Measurements from ENCODE around the gene CD180. TPM values are rescaled to one million over a fixed set of nuclear protein-coding genes. Genes with fewer than 3 reads are reported as not detected.

CD180 gene
- total RNA-seq, 1 experiment from 2014 or later, result not detected

DNA sequence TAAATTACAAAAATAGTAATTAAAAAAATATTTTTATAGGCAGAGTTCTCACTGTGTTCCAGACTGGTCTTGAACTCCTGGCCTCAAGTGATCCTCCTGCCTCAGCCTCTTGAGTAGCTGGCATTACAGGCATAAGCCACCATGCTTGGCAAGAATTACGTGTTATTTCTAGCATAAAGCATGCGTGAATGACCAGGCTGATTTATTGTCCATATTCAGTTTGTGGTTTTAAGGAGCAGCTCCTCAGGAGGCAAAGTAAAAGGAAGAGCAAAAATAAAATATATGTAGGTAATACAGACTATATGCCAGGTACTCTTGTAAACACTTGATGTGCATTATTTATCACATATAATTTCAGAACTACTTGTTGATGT lies 7.1 kb upstream of the CD180 start:
- no peaks in the 10 kb centered on the region for H3K4me1 ChIP-seq
- H3K9me3 ChIP-seq, result peaks cover 5% of the 10 kb centered on the region; the same call in 1 of the 2 replicates
- no peak overlapping the region for H3K27ac Mint-ChIP-seq (ENCODE audit: unreplicated experiment)
- no peaks in the 10 kb centered on the region for H3K27me3 Mint-ChIP-seq (ENCODE audit: insufficient read depth, unreplicated experiment)
- intact Hi-C loops (cut with micrococcal nuclease; ENCODE audit: unreplicated experiment), result no loop called here
- ChIA-PET POLR2A (no interaction called here), CTCF (no interaction called here)
- peaks cover 12% of the 10 kb centered on the region for H3K9me3 Mint-ChIP-seq (ENCODE audit: unreplicated experiment)
- no peak overlapping the region for H3K4me3 ChIP-seq (ENCODE audit: low read depth, low read length)
- no peak for DNase-seq
- H3K4me3 Mint-ChIP-seq (ENCODE audit: unreplicated experiment), result no peak overlapping the region
- H3K36me3 ChIP-seq (ENCODE audit: control insufficient read depth, insufficient read depth, low read length), result no peaks in the 10 kb centered on the region
- no peak for TF ChIP-seq CTCF (IDR thresholded peaks at IDR 0.05; ENCODE audit: insufficient read depth in 1 of 2, low read depth in 1 of 2, low read length in 1 of 2, severe bottlenecking in 1 of 2, unreplicated experiment in 1 of 2)
- no TSS peak for BruUV-seq (replicated peaks)
- no peaks in the 10 kb centered on the region for H3K27me3 ChIP-seq (replicated peaks; ENCODE audit: control insufficient read depth, insufficient read depth, low read length)
- peaks cover 11% of the 10 kb centered on the region for H3K4me1 Mint-ChIP-seq (ENCODE audit: low read depth, unreplicated experiment)
- no peaks in the 10 kb centered on the region for H3K36me3 Mint-ChIP-seq (ENCODE audit: insufficient read depth, unreplicated experiment)

- Mint-ChIP-seq H3K27me3 (ENCODE audit: insufficient read depth, unreplicated experiment) (no peaks in the 10 kb centered on the region), H3K27ac (ENCODE audit: unreplicated experiment) (no peak overlapping the region), H3K9me3 (ENCODE audit: unreplicated experiment) (peaks cover 12% of the 10 kb centered on the region), H3K4me1 (ENCODE audit: low read depth, unreplicated experiment) (peaks cover 11% of the 10 kb centered on the region), H3K36me3 (ENCODE audit: insufficient read depth, unreplicated experiment) (no peaks in the 10 kb centered on the region), H3K4me3 (ENCODE audit: unreplicated experiment) (no peak overlapping the region)
- no peak for DNase-seq
- H3K4me3 ChIP-seq (ENCODE audit: low read depth, low read length), result no peak overlapping the region
- no peaks in the 10 kb centered on the region for H3K4me1 ChIP-seq
- ChIA-PET CTCF (no interaction called here), POLR2A (no interaction called here)
- H3K9me3 ChIP-seq, result peaks cover 5% of the 10 kb centered on the region; the same call in 1 of the 2 replicates
- no peak for TF ChIP-seq CTCF (IDR thresholded peaks at IDR 0.05; ENCODE audit: insufficient read depth in 1 of 2, low read depth in 1 of 2, low read length in 1 of 2, severe bottlenecking in 1 of 2, unreplicated experiment in 1 of 2)
- no TSS peak for BruUV-seq (replicated peaks)
- H3K36me3 ChIP-seq (ENCODE audit: control insufficient read depth, insufficient read depth, low read length), result no peaks in the 10 kb centered on the region
- H3K27me3 ChIP-seq (replicated peaks; ENCODE audit: control insufficient read depth, insufficient read depth, low read length), result no peaks in the 10 kb centered on the region
- intact Hi-C loops (cut with micrococcal nuclease; ENCODE audit: unreplicated experiment), result no loop called here
Measured at GRCh38 chr5:67202828-67203227, 6.2 kb upstream of the CD180 start.

DNA sequence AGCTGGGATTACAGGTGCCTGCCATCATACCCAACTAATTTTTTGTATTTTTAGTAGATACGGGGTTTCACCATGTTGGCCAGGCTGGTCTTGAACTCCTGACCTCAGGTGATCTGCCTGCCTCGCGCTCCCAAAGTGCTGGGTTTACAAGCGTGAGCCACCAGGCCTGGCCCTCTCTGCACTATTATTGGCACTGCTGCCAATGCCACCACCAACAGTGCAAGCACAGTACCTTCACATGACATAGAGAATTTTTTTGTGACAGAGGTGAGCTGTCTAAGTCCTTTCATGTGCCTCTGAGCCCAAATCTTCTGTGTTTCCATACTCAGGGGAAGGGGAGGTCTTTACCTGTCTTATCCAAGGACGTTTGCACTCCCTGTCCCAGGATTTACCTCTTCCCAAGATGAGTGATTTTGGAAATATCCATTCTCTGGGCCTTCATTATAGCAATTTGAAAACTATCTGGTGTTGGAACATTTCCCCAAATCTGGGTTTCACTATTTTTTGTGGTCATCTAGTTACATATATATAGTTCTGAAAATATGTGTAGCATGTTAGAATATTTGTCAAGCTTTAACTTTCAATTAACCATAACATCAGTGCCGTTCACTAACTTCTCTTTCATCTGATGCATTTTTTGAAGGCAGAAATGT lies 5.4 kb upstream of the CD180 start:
- H3K9me3 ChIP-seq, result peaks cover 5% of the 10 kb centered on the region; the same call in 1 of the 2 replicates
- H3K4me1 ChIP-seq, result no peaks in the 10 kb centered on the region
- Mint-ChIP-seq H3K9me3 (ENCODE audit: unreplicated experiment) (peaks cover 12% of the 10 kb centered on the region), H3K4me3 (ENCODE audit: unreplicated experiment) (no peak overlapping the region), H3K27me3 (ENCODE audit: insufficient read depth, unreplicated experiment) (no peaks in the 10 kb centered on the region), H3K36me3 (ENCODE audit: insufficient read depth, unreplicated experiment) (no peaks in the 10 kb centered on the region), H3K27ac (ENCODE audit: unreplicated experiment) (no peak overlapping the region), H3K4me1 (ENCODE audit: low read depth, unreplicated experiment) (peaks cover 4% of the 10 kb centered on the region)
- POLR2A ChIA-PET, result no interaction called here
- no peak for TF ChIP-seq CTCF (IDR thresholded peaks at IDR 0.05; ENCODE audit: insufficient read depth in 1 of 2, low read depth in 1 of 2, low read length in 1 of 2, severe bottlenecking in 1 of 2, unreplicated experiment in 1 of 2)
- no peak for DNase-seq
- no TSS peak for BruUV-seq (replicated peaks)
- no peak overlapping the region for H3K4me3 ChIP-seq (ENCODE audit: low read depth, low read length)
- H3K27me3 ChIP-seq (replicated peaks; ENCODE audit: control insufficient read depth, insufficient read depth, low read length), result no peaks in the 10 kb centered on the region; the same call in 1 of the 2 replicates
- CTCF ChIA-PET, result no interaction called here
- H3K36me3 ChIP-seq (ENCODE audit: control insufficient read depth, insufficient read depth, low read length), result no peaks in the 10 kb centered on the region
- intact Hi-C loops (cut with micrococcal nuclease; ENCODE audit: unreplicated experiment), result no loop called here

Data from Caco-2 (cell line).